ENCODE data around the gene UBXN6. TPM values are rescaled to one million over a fixed set of nuclear protein-coding genes. Genes with fewer than 3 reads are reported as not detected.
A peak's percentile ranks its signal among the peaks of the same experiment; 100 is the strongest.

UBXN6 gene
- total RNA-seq, 1 donor from 2014 or later, result 73.5 TPM

- peak; percentile 50 for ATAC-seq
- no peak for DNase-seq (ENCODE audit: low spot score)
Measured at GRCh38 chr19:4456843-4457653, 546 bp downstream of the UBXN6 start.

GRCh38 chr19:4456476-4456842, 1.1 kb downstream of the UBXN6 start:
- DNase-seq (ENCODE audit: low spot score), result no peak
- no peak for ATAC-seq

GRCh38 chr19:4455719-4456475, 1.7 kb downstream of the UBXN6 start:
- ATAC-seq (peak; percentile 12), DNase-seq (ENCODE audit: low spot score) (no peak)

- no peak for ATAC-seq
- DNase-seq (ENCODE audit: low spot score), result no peak
Measured at GRCh38 chr19:4454747-4455718, 2.6 kb downstream of the UBXN6 start.

GRCh38 chr19:4453232-4454179, 4.1 kb downstream of the UBXN6 start:
- ATAC-seq (no peak), DNase-seq (ENCODE audit: low spot score) (no peak)

- no peak for DNase-seq (ENCODE audit: low spot score)
- no peak for ATAC-seq
Measured at GRCh38 chr19:4452230-4452990, 5.2 kb downstream of the UBXN6 start.

- DNase-seq (ENCODE audit: low spot score) (no peak), ATAC-seq (no peak)
Measured at GRCh38 chr19:4449639-4450028, 8.0 kb downstream of the UBXN6 start.

GRCh38 chr19:4449022-4449638, 8.5 kb downstream of the UBXN6 start:
- DNase-seq (ENCODE audit: low spot score) (peak; percentile 95), ATAC-seq (peak; percentile 83)

GRCh38 chr19:4448147-4448985, 9.2 kb downstream of the UBXN6 start:
- DNase-seq (ENCODE audit: low spot score), result peak; percentile 79
- ATAC-seq, result peak; percentile 67

- ATAC-seq (no peak), DNase-seq (ENCODE audit: low spot score) (no peak)
Measured at GRCh38 chr19:4447327-4448146, 10.1 kb downstream of the UBXN6 start.

GRCh38 chr19:4446704-4447200, 10.8 kb downstream of the UBXN6 start:
- ATAC-seq (no peak), DNase-seq (ENCODE audit: low spot score) (no peak)

- ATAC-seq, result no peak
- no peak for DNase-seq (ENCODE audit: low spot score)
Measured at GRCh38 chr19:4445963-4446703, 11.5 kb downstream of the UBXN6 start.

GRCh38 chr19:4444765-4445741, 12.5 kb downstream of the UBXN6 start:
- ATAC-seq, result no peak

GRCh38 chr19:4443966-4444764, 13.4 kb downstream of the UBXN6 start:
- ATAC-seq (no peak), DNase-seq (ENCODE audit: low spot score) (no peak)

More at GRCh38 chr19:4444765-4445741, 12.5 kb downstream of the UBXN6 start:
- DNase-seq (ENCODE audit: low spot score), result no peak

Data from left lobe of liver (tissue), 2 donors.